GM23248 (cell line): ENCODE measurements around the gene CLDN24.

Experiments
- EZH2 ChIP-seq: fragments of 200-600 bp; sonication (generic); IDR thresholded peaks from 2 replicates; pipeline ENCODE4 v1.6.1; 2018; ENCODE audit warnings: antibody characterized with exemption, mild to moderate bottlenecking; ENCODE audit not compliant: insufficient read depth, poor library complexity, severe bottlenecking
- EZH2phosphoT487 ChIP-seq: fragments of 200-600 bp; sonication (generic); IDR thresholded peaks from 2 replicates; pipeline ENCODE4 v1.6.1; 2018; ENCODE audit warnings: antibody characterized with exemption, moderate library complexity, mild to moderate bottlenecking, low read depth; ENCODE audit not compliant: insufficient read depth

GRCh38 chr4:183353557-183353956 is 31.3 kb upstream of the CLDN24 start:
- TF ChIP-seq EZH2phosphoT487 = no peak
- TF ChIP-seq EZH2 = no peak
